NCI-H2171 (cell line): Measurements from ENCODE around the gene TXNRD1.
"Not testable (repeated sequence)": the region's sequence is repeated elsewhere in the genome, so short reads cannot be mapped to it uniquely, and the experiment has no call there.

ENCODE experiments used
- DNase-seq: peaks from one replicate; lab custom pipeline; 2025; lab: John Stamatoyannopoulos, UW

The TXNRD1 gene

DNA sequence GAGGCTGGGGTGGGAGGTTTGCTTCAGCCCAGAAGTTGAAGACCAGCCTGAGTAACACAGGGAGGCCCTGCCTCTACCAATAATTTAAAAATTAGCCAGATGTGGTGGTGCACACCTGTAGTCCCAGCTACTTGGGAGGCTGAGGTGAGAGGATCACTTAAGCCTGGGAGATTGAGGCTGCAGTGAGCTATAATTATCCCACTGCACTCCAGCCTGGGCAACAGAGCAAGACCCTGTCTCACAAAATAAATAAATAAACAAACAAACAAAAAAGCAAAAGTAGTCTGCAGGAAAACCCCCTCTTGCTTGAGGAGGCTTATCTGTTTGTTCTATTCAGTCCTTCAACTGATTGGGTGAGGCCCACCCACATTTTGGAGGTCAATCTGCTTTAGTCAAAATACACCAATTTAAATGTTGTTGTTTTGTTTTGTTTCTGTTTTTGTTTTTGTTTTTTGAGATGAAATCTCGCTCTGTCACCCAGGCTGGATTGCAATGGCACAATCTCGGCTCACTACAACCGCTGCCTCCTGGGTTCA lies 24.9 kb upstream of the TXNRD1 start:
- DNase-seq: no peak

DNA sequence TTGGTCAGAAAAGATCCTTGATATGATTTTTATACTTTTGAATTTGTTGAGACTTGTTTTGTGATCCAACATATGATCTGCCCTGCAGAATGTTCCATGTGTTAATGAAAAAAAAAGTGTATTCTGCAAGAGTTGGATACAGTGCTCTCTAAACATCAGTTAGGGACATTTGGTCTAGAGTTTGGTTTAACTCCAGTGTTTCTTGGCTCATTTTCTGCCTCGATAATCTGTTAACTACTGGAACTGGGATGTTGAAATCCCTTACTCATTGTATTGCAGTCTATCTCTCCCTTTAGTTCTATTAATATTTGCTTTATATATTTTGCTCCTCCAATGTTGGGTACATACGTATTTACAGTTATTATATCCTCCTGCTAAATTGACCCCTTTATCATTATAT lies 18.3 kb upstream of the TXNRD1 start:
- DNase-seq: no peak

DNA sequence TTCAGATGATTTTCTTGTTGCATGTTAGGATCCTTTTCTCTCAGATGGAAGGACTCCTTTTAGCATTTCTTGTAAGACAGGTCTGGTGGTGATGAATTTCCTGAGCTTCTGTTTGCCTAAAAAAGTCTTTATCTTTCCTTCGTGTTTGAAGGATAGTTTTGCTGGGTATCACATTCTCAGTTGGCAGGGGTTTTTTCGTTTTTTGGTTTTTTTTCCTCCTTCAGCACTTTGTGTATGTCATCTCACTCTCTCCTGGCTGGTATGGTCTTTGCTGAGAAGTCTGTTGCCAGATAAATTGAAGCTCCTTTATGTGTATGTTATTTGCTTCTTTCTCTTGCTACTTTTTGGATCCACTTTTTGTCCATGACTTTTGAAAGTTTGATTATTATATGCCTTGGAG lies 15.6 kb upstream of the TXNRD1 start:
- DNase-seq: no peak

DNA sequence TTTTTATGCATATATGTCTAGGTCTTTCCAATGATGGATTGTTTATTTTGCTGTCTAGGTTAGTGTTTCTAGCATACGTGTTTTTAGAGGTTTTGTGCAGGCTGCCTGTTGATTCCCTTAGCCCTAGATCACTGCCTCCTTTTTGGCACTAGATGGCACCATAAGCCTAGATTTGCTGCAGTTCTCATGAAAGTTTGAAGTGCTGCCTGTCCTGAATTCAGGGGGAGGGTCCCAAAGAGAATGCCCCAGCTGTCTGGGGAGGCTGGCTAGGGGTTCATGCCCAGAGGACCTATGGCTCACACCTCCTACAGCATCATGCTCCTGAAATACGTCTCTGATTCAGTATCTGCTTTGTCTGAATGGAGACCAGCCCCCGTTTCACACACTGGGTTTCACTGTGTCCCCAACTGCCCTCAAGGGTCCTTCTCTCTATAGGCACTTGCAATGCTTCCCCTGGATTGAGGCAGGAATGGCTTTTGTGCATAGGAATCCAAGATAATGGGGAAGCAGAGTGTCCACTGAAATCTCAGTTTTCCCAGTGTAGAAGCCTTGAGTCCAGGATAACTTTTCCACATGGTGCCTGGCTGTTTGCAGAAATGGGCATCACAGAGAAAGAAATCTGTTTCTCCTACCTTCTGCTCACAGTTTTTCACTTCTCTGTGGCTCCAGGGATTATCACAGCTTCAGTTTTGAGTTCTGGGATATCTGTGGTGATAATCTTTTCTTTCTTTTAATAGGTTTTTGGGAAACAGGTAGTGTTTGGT lies 14.2 kb upstream of the TXNRD1 start:
- peak; percentile 38 for DNase-seq

DNA sequence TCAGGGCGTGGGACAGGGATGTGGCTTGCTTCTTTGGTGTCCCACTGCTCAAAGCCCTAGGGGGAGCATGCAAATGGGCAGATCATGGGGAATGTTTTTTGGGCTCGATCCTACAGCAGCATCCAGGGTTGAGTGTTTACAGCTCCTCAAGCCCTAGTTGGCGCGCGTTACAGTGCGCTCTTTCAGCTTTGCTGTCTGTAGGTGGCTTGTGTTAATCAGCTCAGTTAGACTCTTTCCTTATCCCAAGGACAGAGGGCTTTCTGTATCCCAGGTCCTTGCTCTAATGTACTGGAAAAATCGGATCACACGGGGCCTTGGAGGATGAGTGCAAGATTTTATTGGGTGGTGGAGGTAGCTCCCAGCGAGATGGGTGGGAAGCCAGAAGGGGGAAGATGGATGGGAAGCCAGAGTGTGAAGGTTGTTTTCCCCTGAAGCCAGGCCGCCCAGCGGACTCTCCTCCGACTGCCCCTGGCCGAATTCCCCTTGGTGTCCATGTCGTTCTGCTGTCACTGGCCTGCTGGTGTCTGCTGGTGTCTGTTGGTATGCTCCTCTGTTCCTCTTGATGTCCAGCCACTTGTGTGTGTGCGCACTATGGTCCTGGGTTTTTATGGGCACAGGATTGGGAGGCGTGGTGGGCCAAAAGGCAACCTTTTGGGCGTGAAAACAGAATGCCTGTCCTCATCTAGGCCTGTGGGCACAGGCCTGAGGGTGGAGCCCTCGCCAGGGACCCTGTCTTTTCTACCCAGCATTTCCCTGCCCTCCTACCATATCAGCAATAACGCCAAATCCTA lies 10.7 kb upstream of the TXNRD1 start:
- DNase-seq: no peak

DNA sequence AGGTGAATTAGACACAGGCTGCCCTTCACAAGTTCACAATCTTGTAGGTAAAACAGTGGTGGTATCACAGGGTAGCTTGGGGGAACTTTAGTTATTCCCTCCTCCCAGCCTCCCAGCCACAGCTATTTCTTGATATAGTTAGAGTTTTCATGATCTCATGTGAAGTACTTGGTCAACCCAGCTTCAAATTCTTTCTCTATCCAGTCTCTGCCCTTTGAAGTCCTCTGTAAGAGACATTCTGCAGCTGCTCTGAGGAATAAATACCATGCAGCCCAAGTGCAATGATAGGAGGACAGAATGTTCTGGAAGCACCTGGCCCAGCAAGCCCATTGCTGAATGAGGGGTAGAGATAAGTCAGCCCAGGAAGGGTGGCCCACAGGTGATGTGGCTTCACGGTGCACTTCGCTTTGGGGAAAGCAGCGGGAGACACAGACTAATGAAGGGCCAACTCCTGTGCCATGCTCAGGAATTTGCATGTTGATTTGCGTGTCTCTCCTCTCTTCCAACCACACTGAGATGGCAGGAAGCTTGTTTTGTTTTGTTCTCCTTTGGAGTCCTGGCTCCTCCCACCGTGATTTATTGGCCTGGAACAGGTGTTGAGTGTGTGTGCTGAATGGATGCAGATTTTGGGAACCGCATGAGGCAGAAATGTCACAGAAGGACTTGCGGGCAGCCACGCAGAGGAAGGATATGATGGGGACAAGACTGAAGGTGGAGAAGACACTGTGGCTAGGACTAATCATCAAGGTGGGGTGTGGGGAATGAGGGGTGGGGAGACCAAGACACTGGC lies 8.0 kb upstream of the TXNRD1 start:
- no peak for DNase-seq

DNA sequence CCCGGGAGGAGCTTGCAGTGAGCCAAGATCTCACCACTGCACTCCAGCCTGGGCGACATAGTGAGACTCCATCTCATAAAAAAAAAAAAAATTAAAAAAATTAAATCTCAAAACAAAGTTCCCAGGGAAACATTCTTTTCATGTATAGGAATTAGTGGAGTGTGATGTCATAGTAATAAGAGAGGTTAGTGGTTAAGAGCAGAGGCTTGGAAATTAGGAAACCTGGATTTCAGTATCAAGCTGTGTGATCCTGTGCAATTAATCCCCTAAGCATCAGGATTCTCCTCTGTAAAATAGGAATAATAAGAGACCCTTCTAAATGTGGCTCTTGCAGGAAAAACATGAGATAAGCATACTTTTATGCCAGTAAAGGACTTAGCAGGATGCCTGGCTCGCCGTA lies 3.1 kb upstream of the TXNRD1 start:
- no peak for DNase-seq

DNA sequence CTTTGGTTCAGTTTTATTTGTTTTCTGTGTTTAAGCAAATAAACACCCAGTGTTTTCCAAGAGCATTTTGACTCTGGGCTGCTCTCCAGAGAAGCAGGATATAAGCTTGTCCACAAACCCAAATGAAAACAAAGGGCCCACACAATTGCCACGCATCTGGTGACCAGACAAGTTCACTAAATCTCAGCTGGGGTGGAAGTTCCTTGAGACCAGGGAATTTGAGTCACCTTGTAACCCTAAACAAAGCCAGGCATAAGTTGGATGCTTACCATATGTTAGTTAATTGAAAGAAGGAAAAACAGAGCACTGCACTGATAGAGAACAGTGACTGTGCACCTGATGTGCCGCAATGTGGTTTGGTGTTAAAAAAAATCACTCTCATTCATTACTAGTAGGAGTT lies 1.6 kb upstream of the TXNRD1 start:
- peak; percentile 21 for DNase-seq

DNA sequence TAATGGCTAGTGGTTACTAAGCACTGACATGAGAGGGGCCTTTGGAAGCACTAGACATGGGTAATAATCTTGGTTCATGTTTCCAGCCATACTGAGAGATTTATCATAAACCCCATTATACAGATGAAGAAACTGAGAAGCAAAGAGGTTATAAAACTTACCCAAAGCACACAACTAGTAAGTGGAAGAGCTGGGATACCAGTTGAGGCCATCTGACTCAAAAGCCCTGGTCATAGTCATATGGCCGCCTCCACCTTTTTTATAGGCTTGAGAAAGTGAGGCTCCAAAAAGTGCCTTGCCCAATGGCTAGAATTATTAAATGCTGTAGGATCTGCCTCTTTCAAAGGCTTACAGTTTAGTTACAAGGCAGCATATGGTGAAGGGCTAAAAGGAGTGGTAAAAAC lies 944 bp downstream of the TXNRD1 start:
- no peak for DNase-seq

DNA sequence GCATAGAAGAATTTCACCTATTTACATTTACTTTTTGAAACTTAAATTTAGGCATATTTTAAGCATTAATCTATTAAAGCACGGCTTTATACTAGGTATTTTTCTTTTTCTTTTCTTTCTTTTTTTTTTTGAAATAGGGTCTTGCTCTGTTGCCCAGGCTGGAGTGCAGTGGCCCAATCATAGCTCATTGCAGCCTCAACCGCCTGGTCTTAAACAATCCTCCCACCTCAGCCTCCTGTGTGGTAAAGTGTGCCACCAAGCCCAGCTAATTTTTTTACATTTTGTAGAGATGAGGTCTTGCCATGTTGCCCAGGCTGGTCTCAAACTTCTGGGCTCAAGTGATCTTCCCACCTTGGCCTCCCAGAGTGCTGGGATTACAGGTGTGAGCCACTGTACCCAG lies 2.9 kb downstream of the TXNRD1 start:
- not testable (repeated sequence) for DNase-seq

DNA sequence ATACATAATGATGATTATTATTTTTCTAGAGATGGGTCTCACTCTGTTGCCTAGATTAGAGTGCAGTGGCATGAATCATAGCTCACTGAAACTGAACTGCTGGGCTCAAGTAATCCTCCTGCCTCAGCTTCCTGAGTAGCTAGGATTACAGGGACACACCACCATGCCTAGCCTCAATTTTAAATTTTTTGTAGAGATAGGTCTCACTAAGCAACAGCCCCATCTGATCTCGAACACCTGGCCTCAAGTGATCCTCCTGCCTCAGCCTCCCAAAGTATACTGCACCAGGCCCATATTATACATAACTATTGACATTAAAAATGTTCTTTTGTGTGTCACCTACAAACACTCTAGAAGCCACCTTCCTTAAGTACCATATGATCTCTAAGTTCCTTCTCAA lies 3.4 kb downstream of the TXNRD1 start:
- DNase-seq: no peak

DNA sequence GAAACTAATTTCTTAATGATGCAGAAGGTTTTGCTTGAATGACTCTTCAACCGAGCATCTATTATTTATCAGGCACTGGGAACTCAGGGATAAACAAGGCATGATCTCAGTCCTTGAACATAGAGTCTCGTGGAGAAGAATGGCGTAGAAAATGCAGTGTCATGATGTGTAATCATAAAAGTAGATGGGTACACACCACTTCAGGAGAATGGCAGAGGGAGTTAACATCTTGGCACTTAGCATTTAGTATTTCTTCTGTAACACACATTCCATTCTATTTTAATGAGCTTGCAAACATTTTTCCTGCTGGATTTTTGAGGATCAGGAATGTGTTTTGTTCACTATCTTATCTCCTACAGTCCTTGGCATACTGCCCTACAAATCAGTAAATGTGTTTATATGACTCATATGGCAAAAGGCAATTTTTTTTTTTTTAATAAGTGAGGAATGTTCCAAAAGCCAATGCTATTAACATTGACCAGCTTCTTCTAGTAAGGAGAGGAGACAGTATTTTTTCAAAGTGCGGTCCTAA lies 3.8 kb downstream of the TXNRD1 start:
- DNase-seq: peak; percentile 42

DNA sequence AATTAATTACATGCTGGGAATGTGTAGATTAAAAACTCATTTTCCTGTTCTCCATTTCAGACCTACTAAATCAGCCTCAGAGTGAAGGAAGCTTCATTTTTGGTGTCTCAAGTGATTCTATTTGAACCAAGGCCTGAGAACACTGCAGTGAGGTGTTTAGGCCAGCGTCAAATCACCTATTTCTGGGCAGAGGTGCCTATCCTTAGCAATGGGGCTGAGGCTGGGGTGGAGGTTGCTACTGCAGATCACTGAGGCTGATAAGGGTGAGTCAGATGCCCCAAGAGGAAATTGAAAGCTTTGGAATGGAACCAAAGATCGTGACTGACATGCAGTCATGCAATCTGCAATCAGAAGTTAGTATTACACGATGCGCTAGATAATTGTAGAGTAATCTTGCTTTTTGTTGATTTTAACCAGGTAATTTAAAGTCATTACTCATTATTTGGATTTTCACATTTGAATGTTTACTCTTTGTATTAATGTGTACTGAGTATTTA lies 4.4 kb downstream of the TXNRD1 start:
- peak; percentile 31 for DNase-seq

DNA sequence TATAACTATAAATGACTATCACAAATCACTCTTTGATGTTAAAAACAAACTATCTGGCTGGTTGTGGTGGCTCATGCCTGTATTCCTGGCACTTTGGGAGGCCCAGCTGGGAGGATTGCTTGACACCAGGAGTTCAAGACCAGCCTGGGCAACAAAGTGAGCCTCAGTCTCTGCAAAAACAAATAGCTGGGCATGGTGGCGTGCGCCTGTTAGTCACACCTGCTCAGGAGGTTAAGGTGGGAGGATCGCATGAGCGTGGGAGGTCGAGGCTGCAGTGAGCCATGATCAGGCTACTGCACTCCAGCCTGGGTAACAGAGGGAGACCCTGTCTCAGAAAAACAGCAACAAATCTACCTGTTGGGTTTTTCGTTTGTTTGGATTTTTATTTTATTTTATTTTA lies 5.4 kb downstream of the TXNRD1 start:
- DNase-seq: no peak

DNA sequence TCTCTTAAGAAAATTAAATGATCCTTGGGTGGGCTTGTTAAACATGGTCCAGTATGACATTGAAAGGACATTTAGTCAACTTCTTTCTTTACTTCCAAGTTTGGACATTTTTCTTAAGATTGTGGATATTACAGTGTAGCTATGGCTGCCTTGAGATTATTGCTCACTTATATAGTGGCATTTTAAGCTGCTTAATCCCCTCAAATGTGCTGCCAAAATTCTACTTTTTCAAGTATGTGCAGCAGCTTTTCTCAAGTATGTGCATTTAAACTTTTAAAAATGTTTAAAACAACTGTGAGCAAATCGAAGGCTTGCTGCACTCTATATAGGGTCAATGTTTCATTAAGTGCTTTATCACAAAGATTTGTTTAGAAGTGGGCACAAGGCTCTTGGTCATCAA lies 7.4 kb downstream of the TXNRD1 start:
- DNase-seq: no peak

DNA sequence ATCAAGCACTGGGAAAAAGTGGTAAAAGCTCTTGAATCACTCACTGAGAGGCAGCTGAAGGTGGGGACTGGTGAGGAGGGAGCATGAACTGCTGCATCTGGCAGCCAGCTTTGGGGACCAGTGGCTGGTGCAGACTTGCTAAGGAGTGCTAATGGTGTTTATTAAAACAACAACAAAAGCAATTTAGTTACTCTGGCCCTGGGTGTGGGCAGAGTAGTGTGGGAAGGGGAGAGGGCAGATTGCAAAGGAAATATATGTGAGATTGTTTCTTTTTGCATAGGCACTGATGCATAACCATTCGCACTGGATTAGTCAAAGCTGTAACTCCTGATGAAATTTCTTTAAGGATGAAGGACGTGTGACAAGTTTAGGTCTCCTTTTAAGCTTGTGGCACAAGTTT lies 8.1 kb downstream of the TXNRD1 start:
- no peak for DNase-seq

DNA sequence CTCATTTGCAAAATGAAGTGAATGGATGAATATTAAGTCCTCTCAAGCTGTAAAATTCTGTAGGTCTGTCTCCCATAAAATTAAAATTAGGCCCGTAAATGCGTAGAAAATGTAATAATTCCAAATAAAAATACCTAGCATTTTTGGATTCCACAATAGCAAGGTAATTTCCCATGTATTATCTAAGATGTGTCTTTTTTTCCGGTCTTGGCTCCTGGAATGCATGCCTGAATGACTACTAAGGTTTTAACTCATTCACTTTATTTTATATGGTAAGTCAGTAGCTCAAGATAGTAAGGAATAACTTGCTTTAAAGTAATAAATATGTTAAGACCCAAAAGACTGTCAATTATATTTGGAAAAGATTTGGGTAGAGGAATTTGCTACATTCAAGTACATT lies 11.1 kb downstream of the TXNRD1 start:
- no peak for DNase-seq

DNA sequence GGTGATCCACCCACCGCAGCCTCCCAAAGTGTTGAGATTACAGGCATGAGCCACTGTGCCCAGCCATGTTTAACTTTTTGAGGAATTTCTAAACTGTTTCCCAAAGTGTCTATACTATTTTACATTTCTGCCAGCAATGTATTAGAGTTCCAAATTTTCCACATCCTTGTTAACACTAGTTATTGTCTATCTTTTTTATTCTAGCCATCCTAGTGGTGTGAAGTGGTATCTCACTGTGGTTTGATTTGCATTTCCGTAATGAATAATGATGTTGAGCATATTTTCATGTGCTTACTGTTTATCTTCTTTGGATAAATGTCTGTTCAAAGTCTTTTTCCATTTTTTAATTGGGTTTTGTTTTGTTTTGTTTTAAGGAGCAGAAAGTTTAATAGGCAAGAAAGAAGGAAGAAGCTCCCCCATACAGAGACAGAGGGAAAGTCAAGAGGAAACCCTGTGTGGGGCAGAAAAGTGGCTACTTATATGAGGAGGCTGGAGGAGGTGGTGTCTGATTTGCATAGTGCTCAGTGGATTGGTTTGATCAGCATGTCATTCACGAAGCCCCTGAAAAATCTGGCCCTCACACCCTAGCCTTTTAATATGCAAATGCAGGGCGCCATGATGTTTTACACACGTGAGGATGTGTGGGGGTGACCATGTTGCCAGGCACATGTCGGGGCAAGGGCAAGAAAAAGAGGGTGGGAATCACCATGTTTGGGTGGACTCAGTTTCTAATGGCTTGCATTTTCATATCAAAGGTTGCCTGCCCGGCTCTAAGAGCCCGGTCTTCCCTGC lies 14.9 kb downstream of the TXNRD1 start:
- DNase-seq: no peak

DNA sequence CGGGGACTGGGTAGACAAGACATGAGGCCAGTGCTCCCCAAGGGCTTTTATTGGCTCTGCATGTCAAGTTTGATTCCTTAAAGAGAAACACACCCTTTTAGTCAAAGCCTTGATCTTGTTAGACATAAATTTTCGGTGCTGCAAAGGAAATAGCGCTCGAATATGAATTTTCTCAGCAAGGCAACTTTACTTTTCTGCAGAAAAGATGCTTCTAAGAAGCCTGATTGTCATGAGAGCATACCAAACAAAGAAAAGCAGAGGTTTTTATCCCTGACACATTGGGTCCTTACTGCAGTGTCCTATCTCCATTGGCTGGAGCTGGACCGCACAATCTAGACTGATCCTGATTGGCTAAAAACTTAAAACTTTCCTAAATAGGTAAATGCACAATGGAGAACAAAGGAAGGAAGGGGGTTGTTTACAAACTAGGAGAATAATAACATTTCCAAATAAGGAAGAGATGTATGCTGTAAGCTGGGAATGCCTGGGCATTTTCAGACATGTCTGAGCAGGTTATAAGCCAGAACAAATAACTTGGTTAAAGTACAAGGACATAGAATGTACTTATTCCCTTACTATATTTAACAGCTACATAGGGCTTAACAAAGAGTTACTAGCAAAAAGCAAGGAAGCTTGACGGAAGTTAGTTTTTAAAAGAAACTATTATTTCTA lies 17.2 kb downstream of the TXNRD1 start:
- DNase-seq: no peak

DNA sequence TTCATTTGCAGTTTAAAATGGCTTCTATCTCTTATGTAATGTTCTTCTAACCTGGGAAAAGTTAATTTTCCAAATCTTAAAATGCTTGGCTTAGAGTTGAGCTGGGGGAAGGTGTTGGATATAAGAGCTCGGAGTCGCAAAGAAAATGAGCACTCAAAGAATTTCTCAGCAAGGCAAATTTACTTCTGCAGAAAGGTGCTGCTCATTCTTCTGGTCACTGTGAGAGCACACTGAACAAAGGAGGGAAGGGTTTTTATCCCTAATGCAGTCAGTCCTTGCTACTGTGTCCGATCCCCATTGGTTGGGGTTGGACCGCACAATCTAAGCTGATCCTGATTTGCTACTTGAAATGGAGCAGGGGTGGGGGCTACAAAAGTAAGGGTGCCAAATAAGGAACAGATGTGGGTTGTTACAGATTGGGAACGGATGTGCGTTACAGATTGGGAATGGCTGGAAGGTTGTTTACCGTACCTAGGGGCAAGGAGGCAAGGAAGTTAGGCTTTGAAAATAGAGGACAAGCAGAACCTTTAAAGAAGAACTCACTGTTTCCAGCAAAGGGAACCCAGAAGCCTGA lies 19.4 kb downstream of the TXNRD1 start:
- no peak for DNase-seq
